Panc1 (cell line): ENCODE data around the gene C5orf58.

Experiments
- CTCF ChIP-seq: fragments of 450-650 bp; IDR thresholded peaks from 2 replicates; pipeline ENCODE4 v1.5.1; 2017; ENCODE audit warnings: mild to moderate bottlenecking
- REST ChIP-seq, 2 experiments: IDR thresholded peaks; 2 replicates each; pipeline ENCODE4 v1.6.1; 2011 to 2012; ENCODE audit warnings: low read depth in 2 of 2, control low read depth in 1 of 2, low read length in 1 of 2, mild to moderate bottlenecking in 1 of 2, moderate library complexity in 1 of 2; ENCODE audit not compliant: insufficient read depth in 1 of 2
- SIN3A ChIP-seq: IDR thresholded peaks from 2 replicates; pipeline ENCODE4 v1.6.1; 2012; ENCODE audit warnings: low read depth, mild to moderate bottlenecking, low read length, moderate library complexity, borderline replicate concordance; ENCODE audit not compliant: insufficient read depth

- TF ChIP-seq CTCF (peak; percentile 68), REST (IDR thresholded peaks at IDR 0.05; ENCODE audit: insufficient read depth in 1 of 2, low read depth in 2 of 2, low read length in 1 of 2) (no peak), SIN3A (no peak)
These were observed 35.4 kb downstream of the C5orf58 start for GRCh38 chr5:170268153-170268689.
